HepG2 (cell line): ENCODE measurements around the gene SKI. TPM values are rescaled to one million over a fixed set of nuclear protein-coding genes. Genes with fewer than 3 reads are reported as not detected.
A peak's percentile ranks its signal among the peaks of the same experiment; 100 is the strongest.

Source experiments
- KDM3A ChIP-seq: IDR thresholded peaks from 2 replicates; pipeline ENCODE4 v1.6.1; 2018; ENCODE audit warnings: low read depth, missing compliant biosample characterization
- NR2F1 ChIP-seq, 2 experiments: fragments of 450-650 bp in 1 of 2; formaldehyde crosslinking in 1 of 2; IDR thresholded peaks; 2 replicates each; pipeline versions ENCODE4 v1.5.0 to v1.6.1; 2016 to 2020; ENCODE audit warnings: mild to moderate bottlenecking in 1 of 2, missing compliant biosample characterization in 1 of 2, missing genetic modification reagents in 1 of 2, moderate library complexity in 1 of 2
- PHF20 ChIP-seq: sonication (generic); formaldehyde crosslinking; IDR thresholded peaks from 2 replicates; pipeline ENCODE4 v1.5.0; 2020; ENCODE audit warnings: mild to moderate bottlenecking, missing genetic modification reagents
- PRMT3 ChIP-seq: sonication (generic); formaldehyde crosslinking; IDR thresholded peaks from 2 replicates; pipeline ENCODE4 v1.8.1; 2022; ENCODE audit warnings: low read depth, mild to moderate bottlenecking, moderate library complexity, missing genetic modification reagents, borderline replicate concordance
- TGIF2 ChIP-seq: IDR thresholded peaks from 2 replicates; pipeline ENCODE4 v1.6.1; 2016; ENCODE audit warnings: control low read depth, missing compliant biosample characterization
- ZNF367 ChIP-seq: sonication (generic); formaldehyde crosslinking; IDR thresholded peaks from 2 replicates; pipeline ENCODE4 v1.4.0; 2020; ENCODE audit warnings: missing genetic modification reagents, borderline replicate concordance
- ZNF484 ChIP-seq: sonication (generic); formaldehyde crosslinking; IDR thresholded peaks from 2 replicates; pipeline ENCODE4 v1.5.1; 2020; ENCODE audit warnings: mild to moderate bottlenecking, low read depth, missing genetic modification reagents, borderline replicate concordance
- ZSCAN12 ChIP-seq: sonication (generic); formaldehyde crosslinking; IDR thresholded peaks from 2 replicates; pipeline ENCODE4 v1.9.0; 2021; ENCODE audit warnings: mild to moderate bottlenecking, missing genetic modification reagents
- polyA plus RNA-seq, 8 experiments: library from polyadenylated mRNA; depleted of rRNA in 3 of 8; stranded (reverse) in 7 of 8; unstranded in 1 of 8; fragments of >200 nt; fragmentation: Illumina TruSeq in 4 of 8; extraction: Trizol in 4 of 8; gene quantifications; 2 replicates each; pipeline versions ENCODE4 v1.2.1 to v1.2.3, GENCODE V29; 2011 to 2016; ENCODE audit warnings: low read depth in 4 of 8, missing spikeins in 1 of 8, mixed read lengths in 1 of 8; ENCODE audit not compliant: insufficient read depth in 1 of 8
- total RNA-seq, 5 experiments: library from RNA; depleted of rRNA; stranded (reverse); fragments of >200 nt; fragmentation: Illumina TruSeq; extraction: Trizol; gene quantifications; 2 replicates each; pipeline ENCODE4 v1.2.3, GENCODE V29; 2016; ENCODE audit warnings: low read depth in 1 of 5
- TF ChIP-seq, protein P1 (sequence below): sonication (generic); formaldehyde crosslinking; IDR thresholded peaks from 2 replicates; pipeline ENCODE4 v1.4.0; 2020; ENCODE audit warnings: missing genetic modification reagents
- TF ChIP-seq, protein P2 (sequence below): sonication (generic); formaldehyde crosslinking; IDR thresholded peaks from 2 replicates; pipeline ENCODE4 v1.4.0; 2020; ENCODE audit warnings: missing genetic modification reagents, borderline replicate concordance
- TF ChIP-seq, protein P3 (sequence below): sonication (generic); formaldehyde crosslinking; IDR thresholded peaks from 2 replicates; pipeline ENCODE4 v1.4.0; 2020; ENCODE audit warnings: missing genetic modification reagents, borderline replicate concordance
- TF ChIP-seq, protein P4 (sequence below): sonication (generic); formaldehyde crosslinking; IDR thresholded peaks from 2 replicates; pipeline ENCODE4 v1.8.0; 2022; ENCODE audit warnings: mild to moderate bottlenecking, missing genetic modification reagents; ENCODE audit not compliant: insufficient replicate concordance
- TF ChIP-seq, protein P5 (sequence below): IDR thresholded peaks from 2 replicates; pipeline ENCODE4 v1.6.1; 2016; ENCODE audit warnings: missing compliant biosample characterization, missing genetic modification reagents, borderline replicate concordance
- TF ChIP-seq, protein P6 (sequence below): sonication (generic); formaldehyde crosslinking; IDR thresholded peaks from 2 replicates; pipeline ENCODE4 v1.5.0; 2020; ENCODE audit warnings: mild to moderate bottlenecking, missing genetic modification reagents

SKI gene
- total and polyA plus RNA-seq, 2 of the 13 experiments (the other 11 are each of a cell fraction or from before 2014, with no cell fraction given): 4.7 to 6.9 TPM

DNA sequence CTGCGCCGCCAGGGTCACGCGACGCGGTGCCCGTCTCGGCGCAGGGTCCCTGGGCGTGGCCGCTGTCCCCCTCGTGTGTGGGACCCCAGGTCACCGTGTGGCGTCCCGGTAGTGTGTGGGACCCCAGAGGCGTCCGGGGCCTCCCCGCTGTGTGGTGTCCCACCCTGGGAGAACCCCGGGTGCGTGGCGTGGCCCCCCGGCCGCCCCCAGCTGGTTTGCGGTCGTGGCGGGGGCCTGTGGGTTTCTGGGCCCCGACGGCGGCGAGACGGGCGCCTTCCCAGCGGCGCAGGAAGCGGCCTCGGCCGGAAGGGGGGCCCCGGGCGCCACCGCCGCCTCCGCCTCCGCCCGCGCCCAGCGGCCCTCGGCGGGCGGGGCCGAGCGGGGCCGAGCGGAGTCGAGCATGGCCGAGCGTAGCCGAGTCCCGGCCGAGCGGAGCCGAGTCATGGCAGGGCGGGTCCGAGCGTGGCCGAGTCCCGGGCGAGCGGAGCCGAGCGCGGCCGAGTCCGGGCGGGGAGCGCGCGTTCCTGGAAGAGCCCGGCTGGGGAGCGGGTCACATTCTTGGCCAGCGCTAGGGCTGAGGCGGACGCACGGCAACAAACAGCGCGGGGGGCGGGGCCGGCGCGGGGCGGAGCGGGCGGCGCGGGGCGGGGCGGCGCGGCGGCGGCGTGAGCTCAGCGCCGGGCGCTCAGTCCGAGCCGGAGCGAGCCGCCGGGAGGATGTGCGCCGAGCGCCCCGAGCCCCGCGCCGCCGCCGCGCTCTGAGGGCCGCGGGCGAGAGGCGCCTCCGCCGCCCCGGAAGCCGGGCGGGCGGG is 568 bp upstream of the SKI start (continued):
- TF ChIP-seq, protein P1, sequence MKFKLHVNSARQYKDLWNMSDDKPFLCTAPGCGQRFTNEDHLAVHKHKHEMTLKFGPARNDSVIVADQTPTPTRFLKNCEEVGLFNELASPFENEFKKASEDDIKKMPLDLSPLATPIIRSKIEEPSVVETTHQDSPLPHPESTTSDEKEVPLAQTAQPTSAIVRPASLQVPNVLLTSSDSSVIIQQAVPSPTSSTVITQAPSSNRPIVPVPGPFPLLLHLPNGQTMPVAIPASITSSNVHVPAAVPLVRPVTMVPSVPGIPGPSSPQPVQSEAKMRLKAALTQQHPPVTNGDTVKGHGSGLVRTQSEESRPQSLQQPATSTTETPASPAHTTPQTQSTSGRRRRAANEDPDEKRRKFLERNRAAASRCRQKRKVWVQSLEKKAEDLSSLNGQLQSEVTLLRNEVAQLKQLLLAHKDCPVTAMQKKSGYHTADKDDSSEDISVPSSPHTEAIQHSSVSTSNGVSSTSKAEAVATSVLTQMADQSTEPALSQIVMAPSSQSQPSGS: no peak
- TF ChIP-seq ZNF367 (CRISPR knock-in tag): no peak
- TF ChIP-seq ZNF484 (CRISPR knock-in tag): no peak
- TF ChIP-seq TGIF2: no peak
- TF ChIP-seq, protein P2, sequence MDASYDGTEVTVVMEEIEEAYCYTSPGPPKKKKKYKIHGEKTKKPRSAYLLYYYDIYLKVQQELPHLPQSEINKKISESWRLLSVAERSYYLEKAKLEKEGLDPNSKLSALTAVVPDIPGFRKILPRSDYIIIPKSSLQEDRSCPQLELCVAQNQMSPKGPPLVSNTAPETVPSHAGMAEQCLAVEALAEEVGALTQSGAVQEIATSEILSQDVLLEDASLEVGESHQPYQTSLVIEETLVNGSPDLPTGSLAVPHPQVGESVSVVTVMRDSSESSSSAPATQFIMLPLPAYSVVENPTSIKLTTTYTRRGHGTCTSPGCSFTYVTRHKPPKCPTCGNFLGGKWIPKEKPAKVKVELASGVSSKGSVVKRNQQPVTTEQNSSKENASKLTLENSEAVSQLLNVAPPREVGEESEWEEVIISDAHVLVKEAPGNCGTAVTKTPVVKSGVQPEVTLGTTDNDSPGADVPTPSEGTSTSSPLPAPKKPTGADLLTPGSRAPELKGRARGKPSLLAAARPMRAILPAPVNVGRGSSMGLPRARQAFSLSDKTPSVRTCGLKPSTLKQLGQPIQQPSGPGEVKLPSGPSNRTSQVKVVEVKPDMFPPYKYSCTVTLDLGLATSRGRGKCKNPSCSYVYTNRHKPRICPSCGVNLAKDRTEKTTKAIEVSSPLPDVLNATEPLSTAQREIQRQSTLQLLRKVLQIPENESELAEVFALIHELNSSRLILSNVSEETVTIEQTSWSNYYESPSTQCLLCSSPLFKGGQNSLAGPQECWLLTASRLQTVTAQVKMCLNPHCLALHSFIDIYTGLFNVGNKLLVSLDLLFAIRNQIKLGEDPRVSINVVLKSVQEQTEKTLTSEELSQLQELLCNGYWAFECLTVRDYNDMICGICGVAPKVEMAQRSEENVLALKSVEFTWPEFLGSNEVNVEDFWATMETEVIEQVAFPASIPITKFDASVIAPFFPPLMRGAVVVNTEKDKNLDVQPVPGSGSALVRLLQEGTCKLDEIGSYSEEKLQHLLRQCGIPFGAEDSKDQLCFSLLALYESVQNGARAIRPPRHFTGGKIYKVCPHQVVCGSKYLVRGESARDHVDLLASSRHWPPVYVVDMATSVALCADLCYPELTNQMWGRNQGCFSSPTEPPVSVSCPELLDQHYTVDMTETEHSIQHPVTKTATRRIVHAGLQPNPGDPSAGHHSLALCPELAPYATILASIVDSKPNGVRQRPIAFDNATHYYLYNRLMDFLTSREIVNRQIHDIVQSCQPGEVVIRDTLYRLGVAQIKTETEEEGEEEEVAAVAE: no peak
- no peak for TF ChIP-seq KDM3A
- TF ChIP-seq, protein P3, sequence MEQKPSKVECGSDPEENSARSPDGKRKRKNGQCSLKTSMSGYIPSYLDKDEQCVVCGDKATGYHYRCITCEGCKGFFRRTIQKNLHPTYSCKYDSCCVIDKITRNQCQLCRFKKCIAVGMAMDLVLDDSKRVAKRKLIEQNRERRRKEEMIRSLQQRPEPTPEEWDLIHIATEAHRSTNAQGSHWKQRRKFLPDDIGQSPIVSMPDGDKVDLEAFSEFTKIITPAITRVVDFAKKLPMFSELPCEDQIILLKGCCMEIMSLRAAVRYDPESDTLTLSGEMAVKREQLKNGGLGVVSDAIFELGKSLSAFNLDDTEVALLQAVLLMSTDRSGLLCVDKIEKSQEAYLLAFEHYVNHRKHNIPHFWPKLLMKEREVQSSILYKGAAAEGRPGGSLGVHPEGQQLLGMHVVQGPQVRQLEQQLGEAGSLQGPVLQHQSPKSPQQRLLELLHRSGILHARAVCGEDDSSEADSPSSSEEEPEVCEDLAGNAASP (CRISPR knock-in tag): no peak
- TF ChIP-seq, protein P4, sequence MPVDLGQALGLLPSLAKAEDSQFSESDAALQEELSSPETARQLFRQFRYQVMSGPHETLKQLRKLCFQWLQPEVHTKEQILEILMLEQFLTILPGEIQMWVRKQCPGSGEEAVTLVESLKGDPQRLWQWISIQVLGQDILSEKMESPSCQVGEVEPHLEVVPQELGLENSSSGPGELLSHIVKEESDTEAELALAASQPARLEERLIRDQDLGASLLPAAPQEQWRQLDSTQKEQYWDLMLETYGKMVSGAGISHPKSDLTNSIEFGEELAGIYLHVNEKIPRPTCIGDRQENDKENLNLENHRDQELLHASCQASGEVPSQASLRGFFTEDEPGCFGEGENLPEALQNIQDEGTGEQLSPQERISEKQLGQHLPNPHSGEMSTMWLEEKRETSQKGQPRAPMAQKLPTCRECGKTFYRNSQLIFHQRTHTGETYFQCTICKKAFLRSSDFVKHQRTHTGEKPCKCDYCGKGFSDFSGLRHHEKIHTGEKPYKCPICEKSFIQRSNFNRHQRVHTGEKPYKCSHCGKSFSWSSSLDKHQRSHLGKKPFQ (CRISPR knock-in tag): no peak
- no peak for TF ChIP-seq PRMT3 (CRISPR knock-in tag)
- TF ChIP-seq, protein P5, sequence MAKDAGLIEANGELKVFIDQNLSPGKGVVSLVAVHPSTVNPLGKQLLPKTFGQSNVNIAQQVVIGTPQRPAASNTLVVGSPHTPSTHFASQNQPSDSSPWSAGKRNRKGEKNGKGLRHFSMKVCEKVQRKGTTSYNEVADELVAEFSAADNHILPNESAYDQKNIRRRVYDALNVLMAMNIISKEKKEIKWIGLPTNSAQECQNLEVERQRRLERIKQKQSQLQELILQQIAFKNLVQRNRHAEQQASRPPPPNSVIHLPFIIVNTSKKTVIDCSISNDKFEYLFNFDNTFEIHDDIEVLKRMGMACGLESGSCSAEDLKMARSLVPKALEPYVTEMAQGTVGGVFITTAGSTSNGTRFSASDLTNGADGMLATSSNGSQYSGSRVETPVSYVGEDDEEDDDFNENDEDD (CRISPR knock-in tag): peak; percentile 31; the same call in 1 of the 2 replicates
- no peak for TF ChIP-seq NR2F1 (CRISPR knock-in tag; IDR thresholded peaks at IDR 0.05)
- TF ChIP-seq PHF20 (CRISPR knock-in tag): no peak
- TF ChIP-seq, protein P6, sequence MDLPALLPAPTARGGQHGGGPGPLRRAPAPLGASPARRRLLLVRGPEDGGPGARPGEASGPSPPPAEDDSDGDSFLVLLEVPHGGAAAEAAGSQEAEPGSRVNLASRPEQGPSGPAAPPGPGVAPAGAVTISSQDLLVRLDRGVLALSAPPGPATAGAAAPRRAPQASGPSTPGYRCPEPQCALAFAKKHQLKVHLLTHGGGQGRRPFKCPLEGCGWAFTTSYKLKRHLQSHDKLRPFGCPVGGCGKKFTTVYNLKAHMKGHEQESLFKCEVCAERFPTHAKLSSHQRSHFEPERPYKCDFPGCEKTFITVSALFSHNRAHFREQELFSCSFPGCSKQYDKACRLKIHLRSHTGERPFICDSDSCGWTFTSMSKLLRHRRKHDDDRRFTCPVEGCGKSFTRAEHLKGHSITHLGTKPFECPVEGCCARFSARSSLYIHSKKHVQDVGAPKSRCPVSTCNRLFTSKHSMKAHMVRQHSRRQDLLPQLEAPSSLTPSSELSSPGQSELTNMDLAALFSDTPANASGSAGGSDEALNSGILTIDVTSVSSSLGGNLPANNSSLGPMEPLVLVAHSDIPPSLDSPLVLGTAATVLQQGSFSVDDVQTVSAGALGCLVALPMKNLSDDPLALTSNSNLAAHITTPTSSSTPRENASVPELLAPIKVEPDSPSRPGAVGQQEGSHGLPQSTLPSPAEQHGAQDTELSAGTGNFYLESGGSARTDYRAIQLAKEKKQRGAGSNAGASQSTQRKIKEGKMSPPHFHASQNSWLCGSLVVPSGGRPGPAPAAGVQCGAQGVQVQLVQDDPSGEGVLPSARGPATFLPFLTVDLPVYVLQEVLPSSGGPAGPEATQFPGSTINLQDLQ (CRISPR knock-in tag): no peak
- no peak for TF ChIP-seq ZSCAN12
